Prostate gland (tissue), 2 donors: ENCODE measurements around the gene FAM98B. TPM values are rescaled to one million over a fixed set of nuclear protein-coding genes. Genes with fewer than 3 reads are reported as not detected.

ENCODE experiments used
- DNase-seq: peaks from one replicate; pipeline ENCODE4 v3.0.0-alpha.2; 2019; ENCODE audit warnings: low spot score
- H3K27ac ChIP-seq, 2 donors: fragments of 200-600 bp; sonication (generic); 2 replicates each; pipeline ENCODE4 v1.5.1; 2017 to 2019
- H3K27me3 ChIP-seq: fragments of 200-600 bp; sonication (generic); replicated peaks from 2 replicates; pipeline ENCODE4 v1.5.1; 2019; ENCODE audit not compliant: insufficient read depth
- H3K36me3 ChIP-seq, 2 donors: fragments of 200-600 bp; sonication (generic); 1 replicate in 1 of 2; 2 replicates in 1 of 2; pipeline versions ENCODE4 v1.5.1 to v1.8.1; 2017 to 2019
- H3K4me1 ChIP-seq: fragments of 200-600 bp; sonication (generic); replicated peaks from 2 replicates; pipeline ENCODE4 v1.5.1; 2019
- H3K4me3 ChIP-seq, 2 donors: fragments of 200-600 bp; sonication (generic); 2 replicates each; pipeline ENCODE4 v1.5.1; 2017 to 2019
- H3K9me3 ChIP-seq: fragments of 200-600 bp; sonication (generic); 2 replicates; pipeline ENCODE4 v1.5.1; 2017
- POLR2A ChIP-seq: fragments of 450-650 bp; IDR thresholded peaks from one replicate; pipeline ENCODE4 v1.6.1; 2016; ENCODE audit warnings: antibody characterized with exemption, mild to moderate bottlenecking
- POLR2AphosphoS5 ChIP-seq: sonication (generic); formaldehyde crosslinking; IDR thresholded peaks from one replicate; pipeline ENCODE4 v1.6.1; 2017; ENCODE audit warnings: antibody characterized with exemption
- WGBS: methylation state at CpG from one replicate; pipeline ENCODE4 v1.1.5; 2018; 5-methylcytosine and 5-hydroxymethylcytosine counted together
- intact Hi-C: fragments of 100-400 bp; cut with DNase I; formaldehyde crosslinking; loops from one replicate; pipeline ENCODE4 v1.14.2; 2022
- total RNA-seq, 2 donors: library from RNA; depleted of rRNA; stranded (reverse); fragments of >200 nt; gene quantifications; one replicate each; pipeline ENCODE4 v1.1.0, GENCODE V29; 2016
- TF ChIP-seq, protein P1 (sequence below), 4 experiments: fragments of 200-600 bp in 2 of 4; fragments of 450-650 bp in 2 of 4; sonication (generic) in 2 of 4; IDR thresholded peaks; 1 replicate in 3 of 4; 2 replicates in 1 of 4; pipeline ENCODE4 v1.5.1; 2016 to 2019; ENCODE audit warnings: antibody characterized with exemption in 4 of 4, mild to moderate bottlenecking in 2 of 4, moderate library complexity in 2 of 4

Gene FAM98B
- 10 to 100 TPM in 1 of 2 donors, 1 to 10 TPM in 1; 9.8 to 27.0 TPM for total RNA-seq

- Histone ChIP-seq H3K27ac (peak within 1 kb of the TSS; percentile 92 to 93), H3K27me3 (no peaks in the 10 kb centered on the region), H3K9me3 (no peaks in the 10 kb centered on the region), H3K36me3 (no peaks in the 10 kb centered on the region), H3K4me3 (peak within 1 kb of the TSS; percentile 71 to 73), H3K4me1 (peaks cover 2% of the 10 kb centered on the region)
- WGBS: under 1% methylated on average over 49 of the region's 49 CpGs
- TF ChIP-seq, protein P1, sequence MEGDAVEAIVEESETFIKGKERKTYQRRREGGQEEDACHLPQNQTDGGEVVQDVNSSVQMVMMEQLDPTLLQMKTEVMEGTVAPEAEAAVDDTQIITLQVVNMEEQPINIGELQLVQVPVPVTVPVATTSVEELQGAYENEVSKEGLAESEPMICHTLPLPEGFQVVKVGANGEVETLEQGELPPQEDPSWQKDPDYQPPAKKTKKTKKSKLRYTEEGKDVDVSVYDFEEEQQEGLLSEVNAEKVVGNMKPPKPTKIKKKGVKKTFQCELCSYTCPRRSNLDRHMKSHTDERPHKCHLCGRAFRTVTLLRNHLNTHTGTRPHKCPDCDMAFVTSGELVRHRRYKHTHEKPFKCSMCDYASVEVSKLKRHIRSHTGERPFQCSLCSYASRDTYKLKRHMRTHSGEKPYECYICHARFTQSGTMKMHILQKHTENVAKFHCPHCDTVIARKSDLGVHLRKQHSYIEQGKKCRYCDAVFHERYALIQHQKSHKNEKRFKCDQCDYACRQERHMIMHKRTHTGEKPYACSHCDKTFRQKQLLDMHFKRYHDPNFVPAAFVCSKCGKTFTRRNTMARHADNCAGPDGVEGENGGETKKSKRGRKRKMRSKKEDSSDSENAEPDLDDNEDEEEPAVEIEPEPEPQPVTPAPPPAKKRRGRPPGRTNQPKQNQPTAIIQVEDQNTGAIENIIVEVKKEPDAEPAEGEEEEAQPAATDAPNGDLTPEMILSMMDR (IDR thresholded peaks at IDR 0.05): peak in 2 of 4 experiments; percentile 1 to 29
- TF ChIP-seq POLR2AphosphoS5 (peak; percentile 85), POLR2A (no peak)
- intact Hi-C loops: no loop called here
- DNase-seq: peak; percentile 78
Measured at GRCh38 chr15:38453971-38454695, at the start of gene FAM98B. Gene FAM98B (plus strand): TSS chr15:38454127. CDS start chr15:38454162, 35 bp downstream.

- H3K27ac ChIP-seq: no peak overlapping the region
- 74% methylated on average over 7 of the region's 7 CpGs for WGBS
Measured at GRCh38 chr15:38406436-38406835, 47.5 kb upstream of the FAM98B start.

GRCh38 chr15:38408576-38408975 lies 45.4 kb upstream of the FAM98B start:
- DNase-seq: no peak
- intact Hi-C loops: no loop called here
- Histone ChIP-seq H3K9me3 (no peaks in the 10 kb centered on the region), H3K36me3 (no peaks in the 10 kb centered on the region), H3K27me3 (no peaks in the 10 kb centered on the region), H3K4me1 (no peaks in the 10 kb centered on the region), H3K4me3 (no peak overlapping the region), H3K27ac (no peak overlapping the region)
- TF ChIP-seq, protein P1 (IDR thresholded peaks at IDR 0.05): no peak
- no peak for TF ChIP-seq POLR2A
- no peak for TF ChIP-seq POLR2AphosphoS5
- WGBS: 85% methylated on average over 4 of the region's 4 CpGs

More at GRCh38 chr15:38406436-38406835, 47.5 kb upstream of the FAM98B start:
- H3K27me3 ChIP-seq: no peaks in the 10 kb centered on the region
- H3K36me3 ChIP-seq: no peaks in the 10 kb centered on the region
- no peak overlapping the region for H3K4me3 ChIP-seq
- no peaks in the 10 kb centered on the region for H3K4me1 ChIP-seq
- intact Hi-C loops: no loop called here
- no peak for DNase-seq
- TF ChIP-seq POLR2A (no peak), POLR2AphosphoS5 (no peak)
- TF ChIP-seq, protein P1 (IDR thresholded peaks at IDR 0.05): no peak
- no peaks in the 10 kb centered on the region for H3K9me3 ChIP-seq

DNA sequence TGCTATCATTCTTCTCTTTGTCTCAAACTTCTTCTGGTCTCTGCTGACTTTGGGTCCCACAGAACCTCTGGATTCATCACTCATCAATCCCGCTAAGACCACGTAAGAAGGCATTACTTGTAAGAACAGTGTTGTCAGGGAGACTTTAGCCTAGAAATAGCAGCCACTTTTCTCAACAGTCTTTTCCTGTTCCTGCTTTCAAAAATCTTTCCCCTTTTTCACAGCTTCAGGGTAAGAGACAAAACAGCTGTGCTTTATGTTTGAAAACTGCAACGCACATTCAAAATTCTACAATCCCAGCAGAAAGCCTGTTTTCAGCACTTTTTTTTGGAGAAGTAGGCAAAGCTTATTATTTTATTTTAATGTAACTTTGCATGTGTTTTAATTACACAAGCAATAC lies 42.0 kb upstream of the FAM98B start:
- no peaks in the 10 kb centered on the region for H3K36me3 ChIP-seq
- no peak overlapping the region for H3K27ac ChIP-seq
- no peaks in the 10 kb centered on the region for H3K4me1 ChIP-seq
- DNase-seq: no peak
- no peak overlapping the region for H3K4me3 ChIP-seq
- H3K27me3 ChIP-seq: no peaks in the 10 kb centered on the region
- 59% methylated on average over 3 of the region's 3 CpGs for WGBS
- intact Hi-C loops: no loop called here
- H3K9me3 ChIP-seq: no peaks in the 10 kb centered on the region
- TF ChIP-seq POLR2A (no peak), POLR2AphosphoS5 (no peak)
- TF ChIP-seq, protein P1 (IDR thresholded peaks at IDR 0.05): no peak

GRCh38 chr15:38412466-38412865 lies 41.5 kb upstream of the FAM98B start:
- Histone ChIP-seq H3K9me3 (no peaks in the 10 kb centered on the region), H3K27me3 (no peaks in the 10 kb centered on the region), H3K27ac (no peak overlapping the region), H3K4me1 (no peaks in the 10 kb centered on the region), H3K4me3 (no peak overlapping the region), H3K36me3 (no peaks in the 10 kb centered on the region)
- 74% methylated on average over 3 of the region's 3 CpGs for WGBS
- TF ChIP-seq, protein P1 (IDR thresholded peaks at IDR 0.05): no peak
- no peak for TF ChIP-seq POLR2A
- no peak for TF ChIP-seq POLR2AphosphoS5
- intact Hi-C loops: no loop called here
- no peak for DNase-seq
